ENCODE data around the gene KCNH3. TPM values are rescaled to one million over a fixed set of nuclear protein-coding genes. Genes with fewer than 3 reads are reported as not detected.

The KCNH3 gene
- total RNA-seq, 1 donor from 2014 or later, result 0.16 TPM

GRCh38 chr12:49566361-49566760 is 27.5 kb downstream of the KCNH3 start:
- TF ChIP-seq CTCF (conservative IDR thresholded peaks at IDR 0.05), result no peak
- no peak for DNase-seq (ENCODE audit: low read depth, low spot score)
- H3K36me3 Mint-ChIP-seq (ENCODE audit: low read depth), result peaks cover 3% of the 10 kb centered on the region
- H3K4me3 Mint-ChIP-seq, result peak overlapping the region; percentile 49
- no peak overlapping the region for H3K27ac Mint-ChIP-seq (ENCODE audit: unreplicated experiment)
- H3K9me3 Mint-ChIP-seq, result no peaks in the 10 kb centered on the region
- H3K4me1 Mint-ChIP-seq, result peaks cover 28% of the 10 kb centered on the region
- H3K27me3 Mint-ChIP-seq (ENCODE audit: low read depth), result no peaks in the 10 kb centered on the region

GRCh38 chr12:49567302-49567610 is 28.4 kb downstream of the KCNH3 start:
- no peaks in the 10 kb centered on the region for H3K9me3 Mint-ChIP-seq
- H3K27ac Mint-ChIP-seq (ENCODE audit: unreplicated experiment), result peak overlapping the region; percentile 99
- H3K4me1 Mint-ChIP-seq, result peaks cover 29% of the 10 kb centered on the region
- H3K4me3 Mint-ChIP-seq, result peak overlapping the region; percentile 97
- TF ChIP-seq CTCF (conservative IDR thresholded peaks at IDR 0.05), result no peak
- DNase-seq (ENCODE audit: low read depth, low spot score), result no peak
- H3K27me3 Mint-ChIP-seq (ENCODE audit: low read depth), result no peaks in the 10 kb centered on the region
- H3K36me3 Mint-ChIP-seq (ENCODE audit: low read depth), result peaks cover 4% of the 10 kb centered on the region

- peak within 1 kb of the TSS; percentile 97 for H3K4me3 Mint-ChIP-seq
- DNase-seq (ENCODE audit: low read depth, low spot score), result peak; percentile 75
- H3K4me1 Mint-ChIP-seq, result peaks cover 29% of the 10 kb centered on the region
- peak within 1 kb of the TSS; percentile 99 for H3K27ac Mint-ChIP-seq (ENCODE audit: unreplicated experiment)
- no peaks in the 10 kb centered on the region for H3K9me3 Mint-ChIP-seq
- no peaks in the 10 kb centered on the region for H3K27me3 Mint-ChIP-seq (ENCODE audit: low read depth)
- no peak for TF ChIP-seq CTCF (conservative IDR thresholded peaks at IDR 0.05)
- H3K36me3 Mint-ChIP-seq (ENCODE audit: low read depth), result peaks cover 3% of the 10 kb centered on the region
These were observed 29.0 kb downstream of the KCNH3 start, which contains the start of gene MCRS1 for GRCh38 chr12:49567611-49568441. TSS of gene MCRS1 (minus strand) at chr12:49568142. CDS start at chr12:49566731, 1,411 bp downstream.

- H3K27me3 Mint-ChIP-seq (ENCODE audit: low read depth), result no peaks in the 10 kb centered on the region
- H3K36me3 Mint-ChIP-seq (ENCODE audit: low read depth), result peaks cover 3% of the 10 kb centered on the region
- peaks cover 29% of the 10 kb centered on the region for H3K4me1 Mint-ChIP-seq
- H3K4me3 Mint-ChIP-seq, result peak overlapping the region; percentile 97
- H3K27ac Mint-ChIP-seq (ENCODE audit: unreplicated experiment), result peak overlapping the region; percentile 99
- no peak for TF ChIP-seq CTCF (conservative IDR thresholded peaks at IDR 0.05)
- no peaks in the 10 kb centered on the region for H3K9me3 Mint-ChIP-seq
- no peak for DNase-seq (ENCODE audit: low read depth, low spot score)
These were observed 29.8 kb downstream of the KCNH3 start for GRCh38 chr12:49568442-49569162.

GRCh38 chr12:49577589-49578315 is 38.9 kb downstream of the KCNH3 start:
- H3K36me3 Mint-ChIP-seq (ENCODE audit: low read depth), result no peaks in the 10 kb centered on the region
- TF ChIP-seq CTCF (conservative IDR thresholded peaks at IDR 0.05), result no peak
- H3K9me3 Mint-ChIP-seq, result no peaks in the 10 kb centered on the region
- no peak overlapping the region for H3K4me3 Mint-ChIP-seq
- no peak for DNase-seq (ENCODE audit: low read depth, low spot score)
- H3K27ac Mint-ChIP-seq (ENCODE audit: unreplicated experiment), result no peak overlapping the region
- H3K4me1 Mint-ChIP-seq, result peaks cover 22% of the 10 kb centered on the region
- no peaks in the 10 kb centered on the region for H3K27me3 Mint-ChIP-seq (ENCODE audit: low read depth)

All from neural crest cell (in vitro differentiated cells).